Stimulated activated CD8-positive, alpha-beta memory T cell treated with anti-CD3 and anti-CD28 coated beads, Interleukin-4, amount 100 ng/mL, for 1 hour (primary cell): ENCODE measurements around the gene PAQR7.

Source experiments
- DNase-seq, 2 donors: peaks; one replicate each; pipeline ENCODE4 v3.0.0-alpha.2; 2020; ENCODE audit warnings: low read depth in 2 of 2, low spot score in 1 of 2

The PAQR7 gene

GRCh38 chr1:25875154-25875855 is at the start of gene PAQR7:
Gene PAQR7 (minus strand): TSS chr1:25875708. CDS start chr1:25863839, 11,869 bp downstream.
- DNase-seq = peak in 1 of 2 donors; percentile 25

GRCh38 chr1:25924454-25924853 is 48.9 kb upstream of the PAQR7 start:
- DNase-seq = no peak

GRCh38 chr1:25922971-25923552 is 47.6 kb upstream of the PAQR7 start:
- no peak for DNase-seq

GRCh38 chr1:25922056-25922970 is 46.8 kb upstream of the PAQR7 start:
- peak in 1 of 2 donors; percentile 18 for DNase-seq

- no peak for DNase-seq
These were observed 43.1 kb upstream of the PAQR7 start for GRCh38 chr1:25918615-25919014.

- no peak for DNase-seq
These were observed 42.5 kb upstream of the PAQR7 start for GRCh38 chr1:25917996-25918395.

- no peak for DNase-seq
These were observed 41.0 kb upstream of the PAQR7 start for GRCh38 chr1:25916460-25916859.

GRCh38 chr1:25914074-25914995 is 38.8 kb upstream of the PAQR7 start:
- no peak for DNase-seq

GRCh38 chr1:25913206-25913605 is 37.7 kb upstream of the PAQR7 start:
- DNase-seq = no peak

- no peak for DNase-seq
These were observed 36.7 kb upstream of the PAQR7 start for GRCh38 chr1:25912076-25912831.

GRCh38 chr1:25911162-25911561 is 35.7 kb upstream of the PAQR7 start:
- no peak for DNase-seq

- DNase-seq = no peak
These were observed 33.5 kb upstream of the PAQR7 start for GRCh38 chr1:25909040-25909439.

GRCh38 chr1:25908161-25908560 is 32.7 kb upstream of the PAQR7 start:
- no peak for DNase-seq

GRCh38 chr1:25907601-25908000 is 32.1 kb upstream of the PAQR7 start:
- no peak for DNase-seq

GRCh38 chr1:25906644-25907300 is 31.3 kb upstream of the PAQR7 start:
- no peak for DNase-seq

GRCh38 chr1:25905680-25906643 is 30.5 kb upstream of the PAQR7 start, which contains the start of gene STMN1:
Gene STMN1 (minus strand): TSS chr1:25906419. CDS start chr1:25904676, 1,743 bp downstream.
- DNase-seq = peak; percentile 64 to 80

- peak; percentile 80 to 82 for DNase-seq
These were observed 29.6 kb upstream of the PAQR7 start for GRCh38 chr1:25904943-25905679.

GRCh38 chr1:25903986-25904385 is 28.5 kb upstream of the PAQR7 start:
- no peak for DNase-seq
